ENCODE data around the gene LCOR.
"Not testable (repeated sequence)": the region's sequence is repeated elsewhere in the genome, so short reads cannot be mapped to it uniquely, and the experiment has no call there.

The LCOR gene

DNA sequence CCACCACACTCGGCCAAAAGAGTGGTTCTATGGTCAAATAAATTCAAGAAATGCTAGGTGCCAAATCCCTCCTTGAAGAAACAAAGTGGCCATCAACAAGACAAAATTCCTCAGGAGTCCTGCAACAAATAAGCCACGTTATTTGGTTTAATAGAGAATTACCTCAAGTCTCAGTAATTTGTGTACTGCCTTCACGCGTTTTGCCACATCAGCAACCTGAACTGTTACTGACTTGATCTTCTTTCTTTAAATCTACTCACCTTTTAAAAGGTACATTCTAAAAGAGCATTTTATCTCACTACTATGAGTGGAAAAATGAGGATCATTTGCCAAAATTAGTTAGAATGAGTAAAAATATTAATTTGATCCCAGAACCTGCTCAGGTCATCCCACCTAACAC, 34.6 kb upstream of the LCOR start:
- Histone ChIP-seq H3K36me3 (replicated peaks) (no peaks in the 10 kb centered on the region), H3K27ac (no peak overlapping the region), H3K4me3 (ENCODE audit: low read depth, low read length) (no peak overlapping the region), H3K27me3 (replicated peaks) (no peaks in the 10 kb centered on the region)
- no peak for TF ChIP-seq CTCF (IDR thresholded peaks at IDR 0.05; ENCODE audit: low read depth, low read length, missing control alignments)
- DNase-seq = no peak
- in situ Hi-C loops (cut with HindIII; ENCODE audit: low pct_ligation_motif_present, low sequenced_read_pairs) = no loop called here

DNA sequence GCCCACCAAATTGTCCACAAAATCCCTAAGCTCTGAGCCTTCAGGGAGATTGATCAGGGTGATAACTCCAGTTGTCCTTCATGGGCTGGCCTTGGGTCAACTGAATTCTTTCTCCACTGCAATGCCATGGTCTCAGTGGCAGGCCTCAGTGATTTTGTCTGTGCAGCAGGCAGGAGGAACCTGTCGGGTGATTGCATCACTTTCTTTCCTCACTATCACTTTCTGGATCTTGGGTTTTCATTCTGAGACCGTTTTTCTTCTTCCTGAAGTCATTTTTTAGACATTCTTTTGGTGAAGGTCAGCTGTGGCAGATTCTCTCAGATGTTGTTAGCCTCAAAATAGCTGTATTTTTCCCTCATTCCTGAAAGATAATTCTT, 28.8 kb upstream of the LCOR start:
- no peak overlapping the region for H3K27ac ChIP-seq
- no peaks in the 10 kb centered on the region for H3K27me3 ChIP-seq (replicated peaks)
- TF ChIP-seq CTCF (IDR thresholded peaks at IDR 0.05; ENCODE audit: low read depth, low read length, missing control alignments) = no peak
- in situ Hi-C loops (cut with HindIII; ENCODE audit: low pct_ligation_motif_present, low sequenced_read_pairs) = no loop called here
- DNase-seq = no peak
- no peaks in the 10 kb centered on the region for H3K36me3 ChIP-seq (replicated peaks)
- no peak overlapping the region for H3K4me3 ChIP-seq (ENCODE audit: low read depth, low read length)

DNA sequence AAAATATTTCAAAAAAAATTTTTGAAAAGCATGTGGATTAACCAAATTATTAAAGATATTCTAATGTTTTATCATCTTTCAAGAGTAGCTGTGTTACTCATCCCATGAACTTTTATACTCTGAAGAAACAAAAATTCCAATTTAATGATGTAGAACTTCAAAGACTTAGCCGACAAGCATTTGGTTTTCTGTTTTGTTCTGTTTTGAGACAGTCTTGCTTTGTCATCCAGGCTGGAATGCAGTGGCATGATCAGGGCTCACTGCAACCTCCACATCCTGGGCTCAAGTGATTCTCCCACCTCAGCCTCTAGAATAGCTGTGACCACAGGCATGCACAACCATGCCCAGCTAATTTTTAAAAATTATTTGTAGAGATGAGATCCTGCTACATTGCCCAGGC, 17.8 kb upstream of the LCOR start:
- Histone ChIP-seq H3K27ac (peak overlapping the region; percentile 60), H3K36me3 (replicated peaks) (no peaks in the 10 kb centered on the region), H3K27me3 (replicated peaks) (no peaks in the 10 kb centered on the region), H3K4me3 (ENCODE audit: low read depth, low read length) (no peak overlapping the region)
- in situ Hi-C loops (cut with HindIII; ENCODE audit: low pct_ligation_motif_present, low sequenced_read_pairs) = no loop called here
- TF ChIP-seq CTCF (IDR thresholded peaks at IDR 0.05; ENCODE audit: low read depth, low read length, missing control alignments) = no peak
- peak; percentile 92 for DNase-seq

GRCh38 chr10:96818971-96819370, 13.1 kb upstream of the LCOR start:
- DNase-seq; H3K36me3 ChIP-seq (replicated peaks); H3K4me3 ChIP-seq (ENCODE audit: low read depth, low read length); in situ Hi-C loops (cut with HindIII; ENCODE audit: low pct_ligation_motif_present, low sequenced_read_pairs); H3K27ac ChIP-seq; H3K27me3 ChIP-seq (replicated peaks): not testable (repeated sequence)

DNA sequence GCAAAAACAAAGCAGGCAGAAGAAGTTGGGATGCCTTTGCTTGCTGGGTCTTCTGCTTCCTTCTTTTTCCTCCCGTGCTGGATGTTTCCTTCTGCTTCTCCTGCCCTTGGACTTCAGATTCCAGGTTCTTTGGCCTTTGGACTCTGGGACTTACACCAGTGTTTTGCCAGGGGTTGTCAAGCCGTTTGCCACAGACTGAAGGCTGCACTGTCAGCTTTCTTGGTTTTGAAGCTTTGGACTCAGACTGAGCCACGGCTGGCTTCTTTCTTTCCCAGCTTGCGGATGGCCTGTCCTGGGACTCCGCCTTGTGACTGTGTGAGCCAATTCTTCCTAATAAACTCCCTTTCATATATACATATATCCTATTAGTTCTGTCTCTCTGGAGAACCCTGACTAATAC, 11.3 kb upstream of the LCOR start:
- TF ChIP-seq CTCF (IDR thresholded peaks at IDR 0.05; ENCODE audit: low read depth, low read length, missing control alignments) = no peak
- in situ Hi-C loops (cut with HindIII; ENCODE audit: low pct_ligation_motif_present, low sequenced_read_pairs) = no loop called here
- DNase-seq = no peak
- Histone ChIP-seq H3K4me3 (ENCODE audit: low read depth, low read length) (no peak overlapping the region), H3K36me3 (replicated peaks) (no peaks in the 10 kb centered on the region), H3K27ac (no peak overlapping the region), H3K27me3 (replicated peaks) (no peaks in the 10 kb centered on the region)

- Histone ChIP-seq H3K4me3 (ENCODE audit: low read depth, low read length) (no peak overlapping the region), H3K27me3 (replicated peaks) (no peaks in the 10 kb centered on the region), H3K36me3 (replicated peaks) (no peaks in the 10 kb centered on the region), H3K27ac (no peak overlapping the region)
- DNase-seq = no peak
- in situ Hi-C loops (cut with HindIII; ENCODE audit: low pct_ligation_motif_present, low sequenced_read_pairs) = no loop called here
- TF ChIP-seq CTCF (IDR thresholded peaks at IDR 0.05; ENCODE audit: low read depth, low read length, missing control alignments) = no peak
Measured at GRCh38 chr10:96826438-96826837, 5.7 kb upstream of the LCOR start.

Measured in brain microvascular endothelial cell (primary cell).